ENCODE results near the gene RAB7A. TPM values are rescaled to one million over a fixed set of nuclear protein-coding genes. Genes with fewer than 3 reads are reported as not detected.
"Not testable (repeated sequence)": the region's sequence is repeated elsewhere in the genome, so short reads cannot be mapped to it uniquely, and the experiment has no call there.

RAB7A gene
- total and polyA plus RNA-seq, 2 donors (not counting 1 experiment from before 2014, with no cell fraction given) = 54.2 to 415 TPM

DNA sequence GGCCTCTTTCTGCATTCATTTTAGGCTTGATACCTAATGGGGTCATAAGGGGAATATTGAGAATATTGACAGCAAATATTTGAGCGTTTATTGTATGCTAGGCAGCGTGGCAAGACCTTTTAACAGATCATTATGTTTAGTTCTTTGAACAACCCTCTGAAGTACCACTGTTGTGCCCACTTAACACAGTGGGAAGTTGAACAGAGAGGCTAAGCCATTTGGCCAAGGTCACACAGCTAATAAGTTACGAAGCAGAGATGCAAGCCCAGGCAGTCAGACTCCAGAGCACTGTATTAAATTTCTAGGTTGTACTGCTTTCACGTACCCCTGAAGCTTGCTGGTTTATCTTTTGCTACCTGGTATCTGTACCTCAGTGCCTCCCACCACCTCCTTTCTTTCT is 1.1 kb downstream of the RAB7A start:
- peak overlapping the region; percentile 82 to 98 (median 92) for H3K4me3 ChIP-seq (replicated peaks in 1 of 4; ENCODE audit: control extremely low read depth in 1 of 4, insufficient read depth in 1 of 4, low read depth in 3 of 4, low read length in 4 of 4)
- no peaks in the 10 kb centered on the region for H3K9me3 ChIP-seq (ENCODE audit: control insufficient read depth, insufficient read depth, low read depth, low read length)
- peaks cover 59% of the 10 kb centered on the region for H3K79me2 ChIP-seq (ENCODE audit: control insufficient read depth, insufficient read depth, low read length)
- DNase-seq (ENCODE audit: low read depth in 2 of 2) = no peak
- no peak for TF ChIP-seq EZH2 (IDR thresholded peaks at IDR 0.05; ENCODE audit: low read length, missing control alignments)
- TF ChIP-seq, protein P1, sequence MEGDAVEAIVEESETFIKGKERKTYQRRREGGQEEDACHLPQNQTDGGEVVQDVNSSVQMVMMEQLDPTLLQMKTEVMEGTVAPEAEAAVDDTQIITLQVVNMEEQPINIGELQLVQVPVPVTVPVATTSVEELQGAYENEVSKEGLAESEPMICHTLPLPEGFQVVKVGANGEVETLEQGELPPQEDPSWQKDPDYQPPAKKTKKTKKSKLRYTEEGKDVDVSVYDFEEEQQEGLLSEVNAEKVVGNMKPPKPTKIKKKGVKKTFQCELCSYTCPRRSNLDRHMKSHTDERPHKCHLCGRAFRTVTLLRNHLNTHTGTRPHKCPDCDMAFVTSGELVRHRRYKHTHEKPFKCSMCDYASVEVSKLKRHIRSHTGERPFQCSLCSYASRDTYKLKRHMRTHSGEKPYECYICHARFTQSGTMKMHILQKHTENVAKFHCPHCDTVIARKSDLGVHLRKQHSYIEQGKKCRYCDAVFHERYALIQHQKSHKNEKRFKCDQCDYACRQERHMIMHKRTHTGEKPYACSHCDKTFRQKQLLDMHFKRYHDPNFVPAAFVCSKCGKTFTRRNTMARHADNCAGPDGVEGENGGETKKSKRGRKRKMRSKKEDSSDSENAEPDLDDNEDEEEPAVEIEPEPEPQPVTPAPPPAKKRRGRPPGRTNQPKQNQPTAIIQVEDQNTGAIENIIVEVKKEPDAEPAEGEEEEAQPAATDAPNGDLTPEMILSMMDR (conservative IDR thresholded peaks at IDR 0.05 in 1 of 2, IDR thresholded peaks at IDR 0.05 in 1 of 2; ENCODE audit: low read depth in 1 of 2, low read length in 2 of 2) = no peak
- H3K4me1 ChIP-seq (ENCODE audit: control insufficient read depth, extremely low read depth, insufficient read depth, low read length) = peaks cover 9% of the 10 kb centered on the region
- H3K27me3 ChIP-seq (ENCODE audit: control insufficient read depth, insufficient read depth, low read length) = no peaks in the 10 kb centered on the region
- H3K9ac ChIP-seq (ENCODE audit: insufficient read depth, low read length) = peak overlapping the region; percentile 98
- H4K20me1 ChIP-seq (ENCODE audit: control insufficient read depth, extremely low read depth, insufficient read depth, low read length) = peaks cover 14% of the 10 kb centered on the region
- no peak overlapping the region for H2AFZ ChIP-seq (ENCODE audit: low read length)
- H3K4me2 ChIP-seq (ENCODE audit: extremely low read depth, insufficient read depth, low read length) = peak overlapping the region; percentile 99
- peaks cover 2% of the 10 kb centered on the region for H3K36me3 ChIP-seq (ENCODE audit: control insufficient read depth, insufficient read depth, low read length)
- H3K27ac ChIP-seq (ENCODE audit: insufficient read depth, low read length) = peak overlapping the region; percentile 98

DNA sequence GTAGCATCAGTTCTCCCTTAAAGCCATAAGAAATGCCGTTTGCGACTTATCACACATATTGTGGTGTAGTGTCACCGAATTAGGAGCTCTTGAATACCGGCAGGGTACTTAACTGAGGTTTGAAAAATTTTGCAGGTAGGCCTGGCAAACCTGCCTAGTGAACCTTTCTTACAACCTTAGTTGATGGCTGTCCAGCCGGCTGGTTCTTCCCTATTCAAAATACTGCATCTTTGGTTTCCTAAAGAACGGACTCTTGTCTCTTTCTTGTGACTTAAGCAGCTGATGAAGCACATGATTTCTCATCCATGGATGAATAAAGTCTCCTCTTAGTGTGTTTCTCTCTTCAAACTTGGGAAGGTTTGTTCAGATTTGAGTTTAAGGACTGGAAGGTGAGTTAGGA is 1.5 kb downstream of the RAB7A start:
- Histone ChIP-seq H3K79me2 (ENCODE audit: control insufficient read depth, insufficient read depth, low read length) (peaks cover 64% of the 10 kb centered on the region), H3K9ac (ENCODE audit: insufficient read depth, low read length) (peak overlapping the region; percentile 98), H3K36me3 (ENCODE audit: control insufficient read depth, insufficient read depth, low read length) (peaks cover 2% of the 10 kb centered on the region), H3K4me2 (ENCODE audit: extremely low read depth, insufficient read depth, low read length) (peak overlapping the region; percentile 99), H3K4me3 (replicated peaks in 1 of 4; ENCODE audit: control extremely low read depth in 1 of 4, insufficient read depth in 1 of 4, low read depth in 3 of 4, low read length in 4 of 4) (peak overlapping the region; percentile 82 to 98 (median 92)), H3K9me3 (ENCODE audit: control insufficient read depth, insufficient read depth, low read depth, low read length) (no peaks in the 10 kb centered on the region), H3K27ac (ENCODE audit: insufficient read depth, low read length) (peak overlapping the region; percentile 98), H4K20me1 (ENCODE audit: control insufficient read depth, extremely low read depth, insufficient read depth, low read length) (peaks cover 14% of the 10 kb centered on the region), H3K27me3 (ENCODE audit: control insufficient read depth, insufficient read depth, low read length) (no peaks in the 10 kb centered on the region), H3K4me1 (ENCODE audit: control insufficient read depth, extremely low read depth, insufficient read depth, low read length) (peaks cover 9% of the 10 kb centered on the region), H2AFZ (ENCODE audit: low read length) (no peak overlapping the region)
- DNase-seq (ENCODE audit: low read depth in 2 of 2) = no peak
- TF ChIP-seq, protein P1 (conservative IDR thresholded peaks at IDR 0.05 in 1 of 2, IDR thresholded peaks at IDR 0.05 in 1 of 2; ENCODE audit: low read depth in 1 of 2, low read length in 2 of 2) = no peak
- TF ChIP-seq EZH2 (IDR thresholded peaks at IDR 0.05; ENCODE audit: low read length, missing control alignments) = no peak

DNA sequence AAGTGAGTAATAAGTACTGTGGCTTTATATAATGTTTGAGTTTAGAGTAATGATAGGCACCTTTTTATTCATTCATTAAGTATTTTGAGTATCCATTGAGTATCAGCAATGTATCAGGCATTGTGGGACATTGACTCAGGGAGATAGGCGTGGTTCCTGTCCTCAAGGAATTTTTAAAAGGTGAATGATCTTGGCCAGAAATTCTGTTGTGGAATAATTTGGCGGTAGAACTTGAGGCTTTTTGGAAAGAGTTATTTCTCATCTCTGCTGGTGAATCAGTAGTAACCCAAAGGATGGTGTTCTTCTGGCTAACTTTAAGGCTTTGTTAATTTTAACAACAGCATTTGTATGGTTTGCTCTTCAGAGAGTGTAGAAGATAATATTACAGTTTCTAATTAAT is 2.0 kb downstream of the RAB7A start:
- Histone ChIP-seq H3K4me2 (ENCODE audit: extremely low read depth, insufficient read depth, low read length) (peak overlapping the region; percentile 99), H4K20me1 (ENCODE audit: control insufficient read depth, extremely low read depth, insufficient read depth, low read length) (peaks cover 14% of the 10 kb centered on the region), H2AFZ (ENCODE audit: low read length) (no peak overlapping the region), H3K79me2 (ENCODE audit: control insufficient read depth, insufficient read depth, low read length) (peaks cover 69% of the 10 kb centered on the region), H3K36me3 (ENCODE audit: control insufficient read depth, insufficient read depth, low read length) (peaks cover 2% of the 10 kb centered on the region), H3K4me3 (replicated peaks in 1 of 4; ENCODE audit: control extremely low read depth in 1 of 4, insufficient read depth in 1 of 4, low read depth in 3 of 4, low read length in 4 of 4) (peak overlapping the region; percentile 82 to 98 (median 92)), H3K4me1 (ENCODE audit: control insufficient read depth, extremely low read depth, insufficient read depth, low read length) (peaks cover 9% of the 10 kb centered on the region), H3K9ac (ENCODE audit: insufficient read depth, low read length) (no peak overlapping the region), H3K27ac (ENCODE audit: insufficient read depth, low read length) (peak overlapping the region; percentile 98), H3K27me3 (ENCODE audit: control insufficient read depth, insufficient read depth, low read length) (no peaks in the 10 kb centered on the region), H3K9me3 (ENCODE audit: control insufficient read depth, insufficient read depth, low read depth, low read length) (no peaks in the 10 kb centered on the region)
- no peak for TF ChIP-seq EZH2 (IDR thresholded peaks at IDR 0.05; ENCODE audit: low read length, missing control alignments)
- TF ChIP-seq, protein P1 (conservative IDR thresholded peaks at IDR 0.05 in 1 of 2, IDR thresholded peaks at IDR 0.05 in 1 of 2; ENCODE audit: low read depth in 1 of 2, low read length in 2 of 2) = no peak
- peak in 1 of 2 donors; percentile 69 for DNase-seq (ENCODE audit: low read depth in 2 of 2)

DNA sequence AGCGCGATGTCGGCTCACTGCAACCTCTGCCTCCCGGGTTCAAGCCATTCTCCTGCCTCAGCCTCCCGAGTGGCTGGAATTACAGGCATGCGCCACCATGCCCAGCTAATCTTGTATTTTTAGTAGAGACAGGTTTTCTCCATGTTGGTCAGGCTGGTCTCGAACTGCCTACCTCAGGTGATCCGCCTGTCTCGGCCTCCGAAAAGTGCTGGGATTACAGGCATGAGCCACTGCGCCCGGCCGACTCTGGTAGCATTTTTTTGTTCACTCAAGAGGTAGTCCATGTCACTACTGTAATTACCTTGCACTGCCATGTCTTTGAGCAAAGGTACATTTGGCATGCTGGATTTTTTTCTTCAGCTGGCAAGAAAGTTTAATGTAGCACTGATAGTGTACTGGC is 2.5 kb downstream of the RAB7A start:
- not testable (repeated sequence) for H2AFZ ChIP-seq (ENCODE audit: low read length); H3K27ac ChIP-seq (ENCODE audit: insufficient read depth, low read length); H3K9ac ChIP-seq (ENCODE audit: insufficient read depth, low read length); H3K4me1 ChIP-seq (ENCODE audit: control insufficient read depth, extremely low read depth, insufficient read depth, low read length); H3K27me3 ChIP-seq (ENCODE audit: control insufficient read depth, insufficient read depth, low read length); DNase-seq (ENCODE audit: low read depth in 2 of 2); H3K36me3 ChIP-seq (ENCODE audit: control insufficient read depth, insufficient read depth, low read length); H3K9me3 ChIP-seq (ENCODE audit: control insufficient read depth, insufficient read depth, low read depth, low read length)
- Histone ChIP-seq H4K20me1 (ENCODE audit: control insufficient read depth, extremely low read depth, insufficient read depth, low read length) (peaks cover 14% of the 10 kb centered on the region), H3K4me2 (ENCODE audit: extremely low read depth, insufficient read depth, low read length) (peak overlapping the region; percentile 99), H3K79me2 (ENCODE audit: control insufficient read depth, insufficient read depth, low read length) (peaks cover 74% of the 10 kb centered on the region), H3K4me3 (replicated peaks in 1 of 4; ENCODE audit: control extremely low read depth in 1 of 4, insufficient read depth in 1 of 4, low read depth in 3 of 4, low read length in 4 of 4) (peak overlapping the region; percentile 41 to 98 (median 86))

Data from fibroblast of lung (primary cell).